HepG2 (cell line): Measurements from ENCODE around the gene TRIM2. TPM values are rescaled to one million over a fixed set of nuclear protein-coding genes. Genes with fewer than 3 reads are reported as not detected.

Experiments
- ATAC-seq: fragments of 200-7000 bp; cut with Tn5 transposase; 3 replicates; pipeline ENCODE4 v1.9.1; 2020; ENCODE audit warnings: mild to moderate bottlenecking, moderate library complexity
- BruUV-seq: library from RNA; stranded (reverse); fragments of 400-500 nt; replicated peaks from 2 replicates; lab custom pipeline; 2021; lab: Mats Ljungman, UMichigan
- CTCF ChIA-PET: fragments of 300-600 bp; formaldehyde crosslinking; extraction: SDS; loops from one replicate; lab custom pipeline; 2021; ENCODE audit warnings: low total read pairs, inconsistent platforms, low intra/inter-chr PET ratio; lab: Yijun Ruan, JAX
- POLR2A ChIA-PET: fragments of 350-600 bp; sonication (Branson Sonifier 250); formaldehyde crosslinking; loops from one replicate; lab custom pipeline; 2020; ENCODE audit warnings: antibody characterized with exemption, inconsistent platforms; lab: Yijun Ruan, JAX
- DNase-seq: peaks from one replicate; pipeline ENCODE4 v3.0.0-alpha.2; 2015; ENCODE audit warnings: low spot score
- FAIRE-seq: peaks from 3 replicates; lab custom pipeline; 2011; peaks lifted over from hg19 to GRCh38; lab: Jason Lieb, UNC
- H2AFZ ChIP-seq: one replicate; pipeline ENCODE4 v1.6.1; 2011; ENCODE audit warnings: low read length, inconsistent platforms
- H3K27ac ChIP-seq: fragments of 300-600 bp; 3 replicates; pipeline ENCODE4 v1.8.0; 2011; ENCODE audit warnings: mixed run types, mild to moderate bottlenecking, mixed read lengths, low read length, inconsistent platforms; ENCODE audit not compliant: insufficient read depth; ENCODE audit errors: extremely low read length
- H3K27me3 ChIP-seq, 2 experiments: fragments of 200-600 bp in 1 of 2; 2 replicates in 1 of 2; 3 replicates in 1 of 2; pipeline versions ENCODE4 v1.6.0 to v1.8.0; 2011; ENCODE audit warnings: low read length in 2 of 2, mild to moderate bottlenecking in 2 of 2, moderate library complexity in 2 of 2, inconsistent platforms in 1 of 2; ENCODE audit not compliant: insufficient read depth in 2 of 2, control insufficient read depth in 1 of 2
- H3K36me3 ChIP-seq, 2 experiments: fragments of 200-600 bp in 1 of 2; replicated peaks in 1 of 2; 2 replicates in 1 of 2; 3 replicates in 1 of 2; pipeline versions ENCODE4 v1.5.1 to v1.8.0; 2011; ENCODE audit warnings: low read length in 2 of 2, inconsistent platforms in 1 of 2; ENCODE audit not compliant: insufficient read depth in 2 of 2, control insufficient read depth in 1 of 2
- H3K4me1 ChIP-seq: 2 replicates; pipeline ENCODE4 v1.5.1; 2012; ENCODE audit warnings: low read length, inconsistent platforms; ENCODE audit not compliant: insufficient read depth
- H3K4me2 ChIP-seq: 2 replicates; pipeline ENCODE4 v1.6.0; 2011; ENCODE audit warnings: low read depth, low read length, inconsistent platforms
- H3K4me3 ChIP-seq, 3 experiments: fragments of 200-600 bp in 1 of 3; sonication (generic), shearing (Covaris generic) in 1 of 3; replicated peaks in 1 of 3; 2 replicates each; pipeline ENCODE4 v1.5.1; 2011 to 2016; ENCODE audit warnings: low read length in 3 of 3, inconsistent platforms in 2 of 3, low read depth in 2 of 3, mild to moderate bottlenecking in 2 of 3, control low read depth in 1 of 3, mixed read lengths in 1 of 3; ENCODE audit not compliant: insufficient read depth in 1 of 3
- H3K79me2 ChIP-seq: one replicate; pipeline ENCODE4 v1.6.1; 2011; ENCODE audit warnings: low read length, inconsistent platforms; ENCODE audit not compliant: insufficient read depth
- H3K9ac ChIP-seq: 2 replicates; pipeline ENCODE4 v1.6.0; 2011; ENCODE audit warnings: mild to moderate bottlenecking, low read depth, low read length, inconsistent platforms; ENCODE audit not compliant: insufficient read depth
- H3K9me3 ChIP-seq: 2 replicates; pipeline ENCODE4 v1.5.1; 2012; ENCODE audit warnings: mild to moderate bottlenecking, low read length
- H4K20me1 ChIP-seq: 2 replicates; pipeline ENCODE4 v1.6.0; 2011; ENCODE audit warnings: inconsistent platforms, mild to moderate bottlenecking, low read length, moderate library complexity; ENCODE audit not compliant: insufficient read depth
- CBX2 ChIP-seq, 2 experiments: fragments of 200-600 bp in 1 of 2; sonication (generic); formaldehyde crosslinking in 1 of 2; IDR thresholded peaks; 2 replicates each; pipeline versions ENCODE4 v1.7.0 to v1.8.1; 2018 to 2022; ENCODE audit warnings: low read depth in 2 of 2, low read length in 1 of 2, mild to moderate bottlenecking in 1 of 2, missing genetic modification reagents in 1 of 2
- EZH2 ChIP-seq: conservative IDR thresholded peaks from 2 replicates; pipeline ENCODE4 v1.6.1; 2012; ENCODE audit warnings: mild to moderate bottlenecking, low read depth, low read length, moderate library complexity
- LBX2 ChIP-seq: sonication (generic); formaldehyde crosslinking; IDR thresholded peaks from 2 replicates; pipeline ENCODE4 v1.5.0; 2020; ENCODE audit warnings: missing genetic modification reagents, mild to moderate bottlenecking, borderline replicate concordance
- PATZ1 ChIP-seq: sonication (generic); formaldehyde crosslinking; IDR thresholded peaks from 2 replicates; pipeline ENCODE4 v1.4.0; 2020; ENCODE audit warnings: missing genetic modification reagents
- TCF7 ChIP-seq: sonication (generic); IDR thresholded peaks from 2 replicates; pipeline ENCODE4 v1.6.1; 2016; ENCODE audit warnings: antibody characterized with exemption, low read depth
- ZMAT5 ChIP-seq: sonication (generic); formaldehyde crosslinking; IDR thresholded peaks from 2 replicates; pipeline ENCODE4 v1.5.0; 2020; ENCODE audit warnings: mild to moderate bottlenecking, low read depth, missing genetic modification reagents, borderline replicate concordance
- ZNF20 ChIP-seq: sonication (generic); formaldehyde crosslinking; IDR thresholded peaks from 2 replicates; pipeline ENCODE4 v1.4.0; 2020; ENCODE audit warnings: mild to moderate bottlenecking, moderate library complexity, missing genetic modification reagents
- WGBS: methylation state at CpG from one replicate; pipeline ENCODE4 v1.1.6; 2017; ENCODE audit warnings: low lambda C conversion rate; 5-methylcytosine and 5-hydroxymethylcytosine counted together
- in situ Hi-C: cut with HindIII; loops from 2 replicates; pipeline ENCODE4 v1.10.0; 2017; ENCODE audit warnings: low pct_unique_long_range_greater_than_20kb; ENCODE audit not compliant: extremely low pct_ligation_motif_present
- intact Hi-C: fragments of 100-400 bp; cut with micrococcal nuclease; formaldehyde crosslinking; loops from one replicate; pipeline ENCODE4 v1.10.0; 2022; ENCODE audit not compliant: unreplicated experiment
- polyA plus RNA-seq, 8 experiments: library from polyadenylated mRNA; depleted of rRNA in 3 of 8; stranded (reverse) in 7 of 8; unstranded in 1 of 8; fragments of >200 nt; fragmentation: Illumina TruSeq in 4 of 8; extraction: Trizol in 4 of 8; gene quantifications; 2 replicates each; pipeline versions ENCODE4 v1.2.1 to v1.2.3, GENCODE V29; 2011 to 2016; ENCODE audit warnings: low read depth in 4 of 8, missing spikeins in 1 of 8, mixed read lengths in 1 of 8; ENCODE audit not compliant: insufficient read depth in 1 of 8
- total RNA-seq, 5 experiments: library from RNA; depleted of rRNA; stranded (reverse); fragments of >200 nt; fragmentation: Illumina TruSeq; extraction: Trizol; gene quantifications; 2 replicates each; pipeline ENCODE4 v1.2.3, GENCODE V29; 2016; ENCODE audit warnings: low read depth in 1 of 5

Gene TRIM2
- total and polyA plus RNA-seq, 2 of the 13 experiments (the other 11 are each of a cell fraction or from before 2014, with no cell fraction given) = 2.1 to 4.2 TPM

DNA sequence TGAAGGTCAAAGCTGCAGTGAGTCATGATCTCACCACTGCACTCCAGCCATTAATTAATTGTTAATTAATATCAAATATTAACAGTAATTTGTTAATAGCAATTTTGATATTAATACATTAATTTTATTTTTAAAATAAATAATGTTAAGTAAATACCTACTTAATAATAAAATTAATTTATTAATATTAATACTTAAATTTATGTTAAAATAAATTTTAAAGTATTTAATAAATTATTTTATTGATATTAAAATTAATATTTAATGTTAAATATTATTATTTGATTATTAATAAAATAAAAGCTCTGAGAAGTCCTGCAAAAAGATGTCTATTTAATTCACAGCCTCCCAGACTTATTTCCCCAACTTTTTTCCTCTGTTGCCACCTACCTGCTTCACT is 25.1 kb upstream of the TRIM2 start:
- POLR2A ChIA-PET = no interaction called here
- Histone ChIP-seq H2AFZ (no peak overlapping the region), H3K27me3 (peaks cover 1 to 13% of the 10 kb centered on the region in 2 experiments), H3K79me2 (no peaks in the 10 kb centered on the region), H3K4me1 (peaks cover 4% of the 10 kb centered on the region; the same call in 1 of the 2 replicates), H3K36me3 (no peaks in the 10 kb centered on the region), H4K20me1 (no peaks in the 10 kb centered on the region), H3K4me2 (no peak overlapping the region), H3K9me3 (no peaks in the 10 kb centered on the region), H3K4me3 (no peak overlapping the region), H3K9ac (no peak overlapping the region), H3K27ac (no peak overlapping the region)
- CTCF ChIA-PET = no interaction called here
- in situ Hi-C loops (no loop called here), intact Hi-C loops (no loop called here)
- TF ChIP-seq ZMAT5 (CRISPR knock-in tag) = no peak
- ATAC-seq (no peak), FAIRE-seq (no peak), DNase-seq (no peak)
- no TSS peak for BruUV-seq

DNA sequence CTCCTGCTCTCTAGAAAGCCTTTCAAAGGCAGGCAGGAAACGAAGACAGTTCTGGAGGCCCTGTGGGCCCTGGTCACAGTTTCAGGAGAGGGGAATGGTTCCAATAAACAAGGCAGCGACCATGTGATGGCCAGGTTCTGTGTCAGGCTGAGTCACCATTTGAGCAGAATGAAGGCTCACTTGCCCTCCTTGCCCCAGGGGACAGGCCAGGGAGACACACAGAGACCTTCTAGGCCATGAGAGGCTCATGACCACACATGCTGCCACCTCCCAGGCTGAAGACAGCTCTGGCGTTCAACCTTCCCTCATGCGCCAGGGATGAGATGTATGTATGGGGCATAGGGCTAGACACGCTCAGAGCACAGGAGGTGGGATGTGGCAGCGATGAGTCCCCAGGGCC is 22.9 kb upstream of the TRIM2 start:
- no peak overlapping the region for H3K4me3 ChIP-seq
- ChIA-PET CTCF (no interaction called here), POLR2A (no interaction called here)
- H3K27ac ChIP-seq = no peak overlapping the region
- no peak overlapping the region for H3K9ac ChIP-seq
- no peaks in the 10 kb centered on the region for H4K20me1 ChIP-seq
- in situ Hi-C loops = no loop called here
- intact Hi-C loops = no loop called here
- DNase-seq = no peak
- ATAC-seq = no peak; the same call in 2 of the 3 replicates
- no peaks in the 10 kb centered on the region for H3K79me2 ChIP-seq
- no peaks in the 10 kb centered on the region for H3K9me3 ChIP-seq
- H3K4me1 ChIP-seq = no peaks in the 10 kb centered on the region
- TF ChIP-seq EZH2 (no peak), ZNF20 (CRISPR knock-in tag) (no peak), CBX2 (IDR thresholded peaks at IDR 0.05; ENCODE audit: low read depth, low read length) (no peak), CBX2 (CRISPR knock-in tag; IDR thresholded peaks at IDR 0.05; ENCODE audit: low read depth) (no peak), PATZ1 (CRISPR knock-in tag) (no peak), LBX2 (CRISPR knock-in tag) (no peak), TCF7 (no peak)
- H2AFZ ChIP-seq = peak overlapping the region; percentile 3
- H3K4me2 ChIP-seq = no peak overlapping the region
- H3K36me3 ChIP-seq = no peaks in the 10 kb centered on the region
- WGBS = 29% methylated on average over 2 of the region's 6 CpGs
- peaks cover 3 to 18% of the 10 kb centered on the region in 2 experiments for H3K27me3 ChIP-seq
- BruUV-seq = no TSS peak
- FAIRE-seq = no peak
